SKM-1 treated with dmso at 0.1 percent for 144 hours (cell line): ENCODE results near the gene NAXD.
"Not testable (repeated sequence)": the region's sequence is repeated elsewhere in the genome, so short reads cannot be mapped to it uniquely, and the experiment has no call there.

Experiments used
- DNase-seq: peaks from one replicate; lab custom pipeline; 2025; ENCODE audit not compliant: unreplicated experiment; lab: John Stamatoyannopoulos, UW

Gene NAXD

DNA sequence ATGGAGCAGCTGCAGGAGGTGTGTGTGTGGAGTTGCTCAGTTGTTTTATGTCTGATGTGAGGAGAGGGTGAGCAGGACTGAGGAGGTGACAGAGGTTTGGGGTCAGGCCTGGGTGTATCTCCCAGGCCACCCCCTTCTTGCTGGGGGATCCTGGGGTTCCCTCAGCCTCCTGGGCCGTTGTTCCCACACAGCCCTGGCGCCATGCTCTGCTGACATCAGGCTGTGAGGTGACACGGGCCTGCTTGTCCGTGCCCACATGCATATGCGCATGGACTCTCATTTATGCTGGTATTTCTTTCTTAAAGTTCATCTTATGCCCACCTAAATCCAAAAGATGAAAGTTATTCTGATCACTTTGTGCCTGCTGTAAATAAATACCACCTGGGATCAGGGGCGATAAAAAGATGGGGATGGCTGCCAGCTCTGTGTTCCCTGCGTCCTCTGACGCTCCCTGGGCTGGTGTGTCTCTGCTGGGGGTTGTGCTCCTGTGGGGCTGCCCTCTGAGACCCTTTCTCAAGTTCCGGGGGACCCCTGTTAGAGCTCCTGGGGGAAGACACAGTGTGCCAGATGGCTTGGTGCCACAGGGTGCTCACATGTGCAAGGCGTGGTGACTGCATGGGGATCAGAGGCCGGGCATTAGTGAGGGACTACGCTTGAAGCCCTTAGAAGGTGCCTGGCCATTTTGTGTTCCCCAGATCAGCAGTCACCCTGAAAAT is 12.6 kb downstream of the NAXD start:
- no peak for DNase-seq

DNA sequence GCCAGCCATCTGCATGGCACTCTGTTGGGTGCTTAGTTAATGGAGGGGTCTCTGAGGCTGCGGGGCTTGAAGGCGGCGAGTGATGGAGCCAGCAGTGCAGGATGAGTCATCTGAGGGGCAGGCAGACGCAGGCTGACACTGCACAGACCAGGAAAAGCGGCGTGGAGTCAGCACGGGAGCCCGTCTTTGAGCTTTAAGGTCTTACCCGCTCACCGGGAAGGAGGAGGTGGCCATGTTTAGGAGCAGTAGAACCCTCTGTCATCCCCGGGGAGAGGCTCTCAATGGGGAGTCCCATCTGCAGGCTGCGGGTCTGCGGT is 13.1 kb downstream of the NAXD start:
- no peak for DNase-seq

DNA sequence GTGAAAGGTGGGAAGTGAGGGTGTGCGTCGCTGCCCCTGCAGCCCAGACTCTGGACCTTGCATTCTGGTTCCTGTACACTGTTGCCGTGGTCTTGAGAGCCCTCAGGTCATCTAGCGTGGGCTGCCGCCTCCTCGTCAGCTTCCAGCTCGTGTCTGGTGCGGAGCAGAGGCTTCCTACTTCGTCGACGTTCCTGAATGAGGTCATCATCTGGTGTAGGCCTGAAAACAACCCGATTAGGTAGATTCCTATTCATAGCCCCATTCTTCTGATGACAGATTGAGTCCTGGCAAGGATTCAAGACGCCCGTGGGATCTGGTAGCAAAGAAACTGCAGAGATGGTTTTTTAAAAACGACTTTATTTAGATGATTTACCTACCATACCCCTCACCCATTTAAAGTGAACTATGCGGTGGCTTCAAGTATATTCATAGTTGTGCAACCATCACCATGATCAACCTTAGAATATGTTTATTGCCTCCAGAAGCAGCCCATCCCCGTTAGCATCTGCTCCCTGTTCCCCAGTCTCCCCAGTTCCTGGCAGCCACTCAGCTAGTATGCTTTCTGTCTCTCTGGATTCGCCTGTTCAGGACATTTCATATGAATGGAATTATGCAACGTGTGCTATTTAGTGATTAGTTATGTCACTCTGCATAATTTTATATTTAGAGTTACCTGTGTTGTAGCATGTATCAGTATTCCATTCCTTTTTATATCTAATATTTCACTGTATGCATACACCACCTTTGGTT is 13.8 kb downstream of the NAXD start:
- DNase-seq, result no peak

DNA sequence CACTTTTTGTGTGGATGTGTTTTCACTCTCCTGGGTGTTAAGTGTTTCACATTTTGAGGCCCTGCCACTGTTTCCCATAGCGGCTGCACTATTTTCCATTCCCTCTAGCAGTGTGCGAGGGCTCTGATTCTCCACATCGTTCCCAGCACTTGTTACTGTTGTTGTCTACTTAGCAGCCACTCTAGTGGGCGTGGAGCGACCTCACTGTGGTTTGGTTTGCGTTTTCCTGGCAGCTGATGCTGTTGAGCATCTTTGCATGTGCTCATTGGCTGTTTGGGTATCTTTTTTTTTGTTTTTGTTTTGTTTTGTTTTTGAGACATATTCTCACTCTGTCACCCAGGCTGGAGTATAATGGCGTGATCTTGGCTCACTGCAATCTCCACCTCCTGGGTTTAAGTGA is 14.4 kb downstream of the NAXD start:
- DNase-seq, result no peak

DNA sequence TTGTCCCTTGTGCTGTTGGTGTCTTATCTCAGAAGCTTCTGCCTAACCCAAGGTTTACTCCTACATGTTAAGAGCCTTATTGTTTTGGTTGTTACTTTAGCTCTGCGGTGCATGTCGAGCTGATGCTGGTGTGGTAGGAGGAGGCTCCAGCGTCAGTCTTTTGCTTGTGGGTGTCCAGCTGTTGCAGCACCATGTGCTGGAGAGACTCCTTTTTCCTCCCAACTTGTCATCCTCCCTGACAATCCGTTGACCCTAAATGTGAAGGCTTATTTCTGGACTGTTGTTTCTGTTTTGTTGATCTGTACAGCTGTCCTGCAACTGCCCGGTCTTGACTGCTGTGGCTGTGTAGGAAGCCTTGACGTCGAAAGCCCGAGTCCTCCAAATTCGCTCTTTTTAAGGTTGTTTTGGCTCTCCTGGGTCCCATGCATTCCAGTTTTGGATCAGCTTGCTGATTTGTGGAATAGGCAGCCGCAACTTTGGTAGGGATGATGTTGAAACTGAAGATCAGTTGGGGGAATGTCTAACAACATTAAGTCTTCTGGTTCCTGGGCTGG is 15.3 kb downstream of the NAXD start:
- DNase-seq, result no peak

DNA sequence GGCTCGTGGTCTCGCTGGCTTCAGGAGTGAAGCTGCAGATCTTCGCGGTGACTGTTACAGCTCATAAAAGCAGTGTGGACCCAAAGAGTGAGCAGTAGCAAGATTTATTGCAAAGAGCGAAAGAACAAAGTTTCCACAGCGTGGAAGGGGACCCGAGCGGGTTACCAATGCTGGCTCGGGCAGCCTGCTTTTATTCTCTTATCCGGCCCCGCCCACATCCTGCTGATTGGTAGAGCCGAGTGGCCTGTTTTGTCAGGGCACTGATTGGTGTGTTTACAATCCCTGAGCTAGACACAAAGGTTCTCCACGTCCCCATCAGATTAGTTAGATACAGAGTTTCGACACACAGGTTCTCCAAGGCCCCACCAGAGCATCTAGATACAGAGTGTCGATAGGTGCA is 16.9 kb downstream of the NAXD start:
- not testable (repeated sequence) for DNase-seq

DNA sequence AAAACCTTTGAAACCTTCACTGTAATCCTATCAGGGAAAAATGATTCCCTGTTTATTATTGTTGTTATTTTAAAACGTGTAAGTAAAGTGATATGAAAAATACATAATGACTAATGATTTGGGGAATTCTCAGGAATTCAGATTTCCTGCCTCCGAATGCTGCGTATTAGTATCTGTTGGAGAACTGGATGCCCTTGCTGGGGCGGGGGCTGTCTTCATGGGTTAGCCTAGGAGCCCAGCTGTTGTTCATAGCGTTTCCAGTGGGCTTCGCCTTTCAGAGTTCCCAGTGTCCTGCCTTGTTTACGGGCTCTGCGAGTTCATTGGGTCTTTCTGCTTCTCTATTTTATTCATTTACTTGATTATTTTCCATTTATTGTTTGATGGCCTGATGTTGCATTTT is 18.4 kb downstream of the NAXD start:
- no peak for DNase-seq

DNA sequence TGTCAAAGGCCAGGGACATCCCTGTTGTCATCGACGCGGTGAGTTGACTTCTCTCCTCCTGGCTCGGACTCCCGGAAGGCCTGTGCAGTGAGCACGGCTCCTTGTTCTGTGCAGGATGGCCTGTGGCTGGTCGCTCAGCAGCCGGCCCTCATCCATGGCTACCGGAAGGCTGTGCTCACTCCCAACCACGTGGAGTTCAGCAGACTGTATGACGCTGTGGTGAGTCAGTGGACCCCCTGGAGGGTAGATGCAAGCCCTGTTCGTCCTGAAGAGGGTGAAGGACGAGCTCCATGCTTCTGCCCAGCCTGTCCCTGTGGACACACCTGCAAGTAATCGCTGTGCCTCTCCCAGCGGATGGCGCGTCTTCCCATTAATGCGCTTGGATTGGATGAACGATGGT is 19.2 kb downstream of the NAXD start:
- DNase-seq, result no peak

DNA sequence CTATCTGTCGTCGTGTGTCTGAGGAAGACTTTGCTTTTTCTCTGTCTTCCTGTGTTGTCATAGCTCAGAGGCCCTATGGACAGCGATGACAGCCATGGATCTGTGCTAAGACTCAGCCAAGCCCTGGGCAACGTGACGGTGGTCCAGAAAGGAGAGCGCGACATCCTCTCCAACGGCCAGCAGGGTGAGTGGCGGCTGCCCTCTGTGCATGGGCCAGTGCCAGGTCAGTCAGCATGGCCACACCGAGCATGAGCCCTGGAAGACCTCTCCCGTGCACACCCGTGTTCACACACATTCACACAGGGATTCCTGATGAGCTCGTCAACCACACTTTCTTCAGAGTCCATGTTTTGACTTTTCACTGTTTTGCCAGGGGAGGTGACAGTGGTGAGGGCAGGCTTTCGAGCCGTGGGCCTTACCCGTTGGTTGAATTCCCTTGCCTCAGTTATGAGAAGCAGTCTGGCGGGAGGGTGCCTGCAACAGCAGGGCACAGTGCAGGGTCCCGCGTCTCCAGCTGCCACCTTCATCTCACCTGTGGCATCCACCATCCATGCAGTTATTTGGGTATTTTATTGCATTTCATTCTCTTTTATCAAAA is 20.2 kb downstream of the NAXD start:
- no peak for DNase-seq

DNA sequence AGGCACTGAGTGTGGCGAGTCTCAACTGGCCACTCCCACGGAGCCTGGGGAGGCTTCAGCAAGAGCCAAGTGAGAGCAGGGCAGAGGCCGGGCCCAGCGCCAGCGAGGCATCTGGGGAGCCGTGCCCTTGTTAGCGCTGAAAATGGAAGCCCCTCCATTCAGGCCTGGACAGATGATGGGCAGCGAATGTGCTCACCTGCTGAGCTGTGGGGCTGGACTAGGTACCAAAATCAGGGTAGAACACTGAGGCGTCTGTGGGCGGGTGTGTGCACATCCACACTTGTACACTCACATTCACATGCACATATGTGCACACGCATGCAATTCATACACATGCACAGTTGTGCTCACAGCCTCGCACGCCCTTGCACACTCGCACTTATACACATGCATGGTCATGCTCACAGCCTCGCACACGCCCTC is 20.7 kb downstream of the NAXD start:
- DNase-seq, result no peak

DNA sequence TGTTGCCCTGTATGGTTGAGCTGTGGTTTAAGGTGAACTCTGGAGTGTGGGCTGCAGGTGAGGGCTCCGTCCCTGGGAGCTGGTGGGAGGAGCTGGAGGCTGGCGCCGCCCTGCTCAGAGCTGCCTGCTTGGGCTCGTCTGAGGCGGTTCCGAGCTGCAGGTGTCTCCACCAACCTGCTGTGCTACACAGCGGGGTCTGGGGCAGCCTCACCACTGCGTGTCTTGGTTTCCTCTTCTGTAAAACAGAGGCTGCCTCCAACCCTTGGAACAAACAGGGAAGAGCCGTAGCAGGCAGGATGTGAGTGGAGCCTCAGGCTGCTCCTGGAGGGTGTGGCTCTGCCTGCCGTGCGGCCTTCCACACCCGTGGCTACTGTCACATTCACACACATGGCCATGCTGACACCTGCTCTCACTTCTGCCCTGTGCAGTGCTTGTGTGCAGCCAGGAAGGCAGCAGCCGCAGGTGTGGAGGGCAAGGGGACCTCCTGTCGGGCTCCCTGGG is 21.4 kb downstream of the NAXD start:
- no peak for DNase-seq

DNA sequence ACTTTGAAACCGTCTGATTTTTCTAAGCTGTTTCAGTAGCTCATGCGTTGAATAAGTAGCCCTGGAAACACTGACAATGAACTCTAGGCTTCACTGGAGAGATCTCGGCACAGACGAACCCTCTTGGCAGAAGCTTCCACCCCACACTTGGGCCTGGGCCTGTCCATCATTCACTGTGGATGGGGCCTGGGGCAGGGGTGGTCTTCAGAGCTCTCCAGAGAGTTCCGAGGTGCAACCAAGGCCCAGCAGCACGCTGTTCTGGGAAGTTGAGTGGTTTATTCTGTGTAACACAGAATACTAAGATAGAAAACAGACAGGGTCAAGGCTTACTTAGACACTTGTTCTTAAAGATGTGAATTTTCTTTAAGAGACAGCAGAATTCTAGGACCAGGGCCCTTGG is 21.9 kb downstream of the NAXD start:
- DNase-seq, result no peak

DNA sequence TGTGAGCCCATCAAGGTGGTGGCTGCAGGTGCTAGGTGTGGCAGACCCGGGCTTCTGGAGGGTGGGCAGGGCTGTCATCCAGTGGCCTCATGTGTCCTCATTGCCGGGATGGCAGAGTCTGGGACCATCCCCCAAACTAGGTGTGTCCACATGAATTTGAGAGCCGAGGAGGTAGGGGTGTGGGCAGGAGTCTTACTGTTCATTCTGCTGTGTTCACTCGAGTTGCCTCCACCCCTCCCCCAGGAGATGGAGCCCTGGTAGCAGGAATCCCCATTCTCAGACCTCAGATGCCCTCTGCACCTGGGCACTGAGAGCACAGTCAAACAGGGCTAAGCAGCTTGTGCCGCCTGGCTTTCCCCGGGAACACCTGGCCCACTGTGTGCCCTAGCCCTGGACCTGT is 22.4 kb downstream of the NAXD start:
- no peak for DNase-seq

DNA sequence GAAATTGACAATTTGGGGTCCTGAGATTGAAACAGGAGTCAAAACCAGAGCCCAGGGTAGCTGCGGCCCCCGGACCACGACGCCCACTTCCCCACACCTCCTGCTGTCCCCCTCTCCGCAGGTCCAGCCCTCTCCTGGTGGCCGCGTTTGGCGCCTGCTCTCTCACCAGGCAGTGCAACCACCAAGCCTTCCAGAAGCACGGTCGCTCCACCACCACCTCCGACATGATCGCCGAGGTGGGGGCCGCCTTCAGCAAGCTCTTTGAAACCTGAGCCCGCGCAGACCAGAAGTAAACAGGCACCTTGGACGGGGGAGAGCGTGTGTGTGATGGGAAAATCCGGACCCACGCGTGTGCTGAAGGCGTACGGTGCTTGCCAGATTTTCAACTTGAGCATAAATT is 22.9 kb downstream of the NAXD start:
- no peak for DNase-seq

DNA sequence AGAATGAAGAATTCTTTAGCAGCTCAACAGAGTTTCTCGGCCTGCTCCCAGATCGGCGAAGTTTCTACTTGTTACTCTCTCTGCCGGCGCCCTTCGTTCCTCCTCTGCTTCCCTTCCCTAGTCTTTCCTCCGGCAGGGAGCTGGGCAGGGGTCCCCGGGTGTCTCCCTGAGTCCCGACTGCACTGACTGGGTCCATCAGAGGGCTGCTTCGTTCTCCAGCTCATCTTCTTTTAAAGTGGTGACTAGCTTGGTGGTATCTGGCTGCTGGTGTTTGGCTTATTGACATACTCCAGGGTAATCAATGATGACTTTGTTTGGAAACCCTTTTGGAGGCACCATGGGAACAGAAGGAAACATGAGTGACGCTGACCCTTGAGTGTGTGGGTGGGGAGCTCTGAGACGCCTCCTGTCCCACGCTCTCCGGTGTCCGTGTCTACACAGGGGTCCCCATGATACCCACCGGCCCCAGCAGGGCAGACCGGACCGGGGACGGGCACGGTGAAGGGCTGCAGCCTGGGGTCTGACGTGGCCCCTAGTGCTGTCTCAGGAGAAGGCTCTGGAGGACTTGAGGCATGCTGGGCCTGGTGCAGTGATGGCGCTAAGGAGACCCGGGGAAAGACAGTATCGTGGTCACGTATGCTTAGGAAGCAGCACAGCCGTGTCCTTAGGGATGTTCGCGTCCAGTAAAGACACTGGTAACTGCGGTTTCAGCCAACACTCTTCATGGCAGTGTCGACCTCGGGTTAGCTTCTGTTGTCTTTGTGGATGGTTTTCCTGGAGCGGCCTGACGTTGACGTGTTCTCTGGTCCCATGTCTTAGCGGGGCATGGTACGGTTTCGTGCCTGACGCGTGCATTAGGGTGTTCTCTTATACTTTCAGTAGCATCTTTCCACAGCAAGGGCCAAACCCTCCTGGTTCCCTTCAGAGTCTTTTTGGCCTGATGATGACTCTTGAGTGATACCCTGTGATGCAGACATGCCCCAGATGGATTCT is 23.8 kb downstream of the NAXD start:
- no peak for DNase-seq

DNA sequence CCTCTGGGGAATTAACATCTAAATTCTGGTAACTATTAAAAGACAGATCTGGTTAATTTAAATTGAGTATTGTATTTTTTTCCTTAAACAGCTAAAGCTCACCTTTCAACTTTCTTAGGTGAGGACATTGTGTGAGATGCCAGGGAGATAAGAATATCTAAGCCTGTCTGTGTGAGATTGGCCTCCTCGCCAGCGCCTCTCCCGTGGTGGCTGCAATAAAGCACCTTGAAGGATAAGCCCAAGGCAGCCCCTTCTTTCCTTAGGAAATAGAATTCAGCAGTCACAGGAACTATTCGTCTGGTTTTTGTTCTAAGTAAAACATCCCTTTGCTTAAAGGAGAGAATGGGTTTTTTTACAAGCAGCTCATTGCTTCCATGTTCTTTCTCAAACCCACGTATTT is 24.6 kb downstream of the NAXD start:
- DNase-seq, result no peak

DNA sequence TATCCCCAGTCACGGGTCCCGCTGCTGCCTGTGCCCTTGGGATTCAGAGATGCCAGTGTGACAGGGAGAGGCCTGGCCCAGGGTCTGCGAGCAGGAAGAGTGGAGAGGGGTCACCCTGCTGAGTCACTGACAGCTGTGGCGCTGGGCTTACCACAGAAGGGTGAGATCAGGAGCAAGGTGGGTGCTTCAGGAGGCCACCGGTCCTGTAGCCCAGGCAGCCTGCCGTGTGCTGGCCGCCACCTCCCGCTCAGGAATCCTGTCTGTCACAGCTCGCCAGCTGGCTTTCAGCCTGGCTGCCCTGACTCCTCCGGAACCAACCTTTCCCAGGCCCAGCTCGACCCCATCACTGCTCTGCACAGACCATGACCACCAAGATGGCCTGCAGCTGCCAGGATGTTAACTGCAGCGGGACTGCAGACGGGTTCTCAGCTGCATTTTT is 25.3 kb downstream of the NAXD start:
- no peak for DNase-seq

DNA sequence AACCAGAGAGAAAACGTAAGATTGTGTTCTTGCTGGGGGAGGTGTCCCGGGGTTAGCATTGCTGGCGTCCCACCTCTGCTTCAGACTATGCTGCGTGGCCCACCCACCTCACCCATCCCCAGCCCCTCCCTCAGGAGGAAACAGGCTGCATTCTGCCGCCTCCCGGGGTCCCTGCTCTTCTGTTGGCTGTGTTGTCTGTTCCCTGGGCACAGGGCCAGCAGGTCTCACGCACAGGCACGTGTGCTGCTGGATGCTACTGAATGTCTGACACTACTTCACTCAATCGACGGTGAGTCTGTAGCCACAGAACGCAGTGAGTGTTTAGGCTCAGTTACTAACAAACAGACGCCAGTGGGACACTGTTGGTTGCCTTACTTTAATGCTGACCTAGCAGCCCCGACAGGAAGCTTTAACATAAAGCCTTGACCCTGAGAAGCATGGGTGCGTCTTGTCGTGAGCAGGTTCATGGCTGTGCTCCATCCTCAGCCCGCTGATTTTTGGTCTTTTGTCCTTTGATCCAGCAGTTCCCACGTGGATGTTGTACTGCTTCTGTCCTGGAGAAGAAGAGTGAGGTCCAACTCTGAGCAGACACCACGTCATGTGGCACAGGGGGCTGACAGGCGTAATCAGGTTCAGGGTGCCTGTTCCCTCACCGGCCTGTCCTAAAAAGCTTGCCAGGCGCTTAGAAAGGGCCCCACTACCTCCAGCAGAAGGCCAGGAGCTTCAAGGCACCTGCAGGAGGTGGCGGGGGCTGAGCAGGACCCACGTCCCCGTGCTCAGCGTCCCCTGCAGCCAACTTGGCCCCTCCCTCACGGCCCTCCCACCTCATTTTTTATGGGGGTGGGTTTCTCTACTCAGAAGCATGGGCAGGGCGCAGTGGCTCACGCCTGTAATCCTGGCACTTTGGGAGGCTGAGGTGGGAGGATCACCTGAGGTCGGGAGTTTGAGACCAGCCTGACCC is 26.0 kb downstream of the NAXD start:
- no peak for DNase-seq

DNA sequence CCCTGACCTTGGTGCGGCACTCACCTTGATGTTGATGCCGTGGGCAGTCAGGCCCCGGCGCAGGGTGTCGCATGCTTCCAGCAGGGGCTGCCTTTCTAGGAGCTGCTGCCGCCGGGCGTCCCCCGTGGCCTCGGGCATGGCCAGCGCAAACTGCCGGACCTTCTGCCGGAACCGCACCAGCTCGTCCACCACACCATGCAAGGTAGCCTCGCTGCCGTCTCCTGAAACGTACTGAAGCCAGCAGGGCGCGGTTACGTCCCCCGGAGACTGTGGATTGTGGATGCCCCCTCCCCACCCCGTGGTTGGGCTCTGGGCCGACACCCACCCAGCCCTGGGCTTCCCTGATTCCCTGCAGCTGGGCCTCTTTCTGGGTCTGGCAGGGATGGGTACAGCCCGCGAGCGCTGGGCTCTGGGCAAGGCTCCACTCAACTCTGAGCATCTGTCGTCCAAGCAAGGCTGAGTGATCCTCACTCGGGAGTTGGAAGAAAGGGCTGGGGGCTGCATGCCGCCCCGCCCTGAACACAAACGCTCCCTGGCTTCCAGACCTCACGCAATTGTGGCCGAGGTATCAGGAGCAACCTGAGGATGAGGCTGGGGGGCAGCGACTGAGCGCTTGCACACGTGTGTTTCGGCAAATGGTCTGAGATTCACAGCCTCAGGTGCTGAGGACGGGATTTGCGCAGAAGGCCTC is 27.1 kb downstream of the NAXD start:
- DNase-seq, result no peak
